Measurements from ENCODE around the gene ARAP3. TPM values are rescaled to one million over a fixed set of nuclear protein-coding genes. Genes with fewer than 3 reads are reported as not detected.

Gene ARAP3
- total and polyA plus RNA-seq, 9 of the 15 experiments (the other 6 are each of a cell fraction or from before 2014, with no cell fraction given), result 0.83 to 25.7 (median 6.4) TPM

DNA sequence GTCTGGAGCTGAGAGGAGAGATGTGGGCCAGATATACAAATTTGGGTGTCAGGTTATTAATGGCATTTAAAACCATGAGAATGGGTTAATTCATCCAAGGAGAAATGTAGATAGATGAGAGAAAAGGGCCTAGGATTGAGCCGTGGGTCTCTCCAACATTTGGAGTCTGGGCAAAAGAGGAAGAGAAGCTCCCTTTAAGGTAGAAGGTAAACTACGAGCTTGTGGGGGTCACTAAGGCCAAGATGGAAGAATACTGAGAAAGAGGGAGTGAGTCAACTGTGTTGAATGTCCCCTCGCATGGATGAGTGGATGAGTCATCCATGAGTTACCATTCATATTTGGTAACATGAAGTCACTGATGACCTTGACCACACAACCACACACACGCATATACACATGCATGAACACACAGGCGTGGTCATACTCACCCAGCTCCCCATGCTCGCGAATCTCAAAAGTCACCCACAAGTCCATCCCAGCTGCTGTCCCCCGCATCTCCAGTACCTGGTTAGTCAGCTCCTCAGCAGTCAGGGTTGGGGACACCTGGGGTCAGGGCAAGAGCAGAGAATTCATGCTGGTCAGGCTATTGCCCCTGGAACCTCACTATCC is 24.0 kb downstream of the ARAP3 start (continued):
- TF ChIP-seq CREB1 (IDR thresholded peaks at IDR 0.05) (no peak), CREB1 (CRISPR knock-in tag; IDR thresholded peaks at IDR 0.05) (peak; percentile 69; the same call in 1 of the 2 replicates), EGR1 (conservative IDR thresholded peaks at IDR 0.05) (0 out of 2 replicates have a peak, but pooled peaks have one; percentile 12), HDAC3 (IDR thresholded peaks at IDR 0.05; ENCODE audit: borderline replicate concordance, partially characterized antibody) (no peak), PHF20 (IDR thresholded peaks at IDR 0.05; ENCODE audit: partially characterized antibody) (peak; percentile 67), ARID1B (IDR thresholded peaks at IDR 0.05) (peak; percentile 69), ATF1 (CRISPR knock-in tag; IDR thresholded peaks at IDR 0.05) (no peak), ATF1 (tag; IDR thresholded peaks at IDR 0.05) (peak; percentile 35), SIRT6 (IDR thresholded peaks at IDR 0.05; ENCODE audit: low read depth, low read length) (no peak), ESRRA (IDR thresholded peaks at IDR 0.05; ENCODE audit: borderline replicate concordance, low read depth) (peak; percentile 75), ZBTB8A (IDR thresholded peaks at IDR 0.05; ENCODE audit: partially characterized antibody) (no peak), LCOR (CRISPR knock-in tag; IDR thresholded peaks at IDR 0.05) (0 out of 2 replicates have a peak, but pooled peaks have one; percentile 32), DMBX1 (CRISPR knock-in tag; IDR thresholded peaks at IDR 0.05; ENCODE audit: borderline replicate concordance) (no peak), ATF7 (IDR thresholded peaks at IDR 0.05) (peak; percentile 55; the same call in 1 of the 2 replicates), CBX3 (IDR thresholded peaks at IDR 0.05; ENCODE audit: borderline replicate concordance in 1 of 2, low read length in 2 of 2) (peak in 1 of 2 experiments; percentile 19; a peak in 1 of 3 replicates), FOXK2 (conservative IDR thresholded peaks at IDR 0.05 in 1 of 2, IDR thresholded peaks at IDR 0.05 in 1 of 2; ENCODE audit: low read depth in 2 of 2) (peak in 1 of 2 experiments; percentile 15; a peak in 1 of 4 replicates), SRSF3 (IDR thresholded peaks at IDR 0.05; ENCODE audit: insufficient read depth, low read length) (no peak), NBN (IDR thresholded peaks at IDR 0.05; ENCODE audit: low read depth) (no peak)
- TF ChIP-seq, protein P1, sequence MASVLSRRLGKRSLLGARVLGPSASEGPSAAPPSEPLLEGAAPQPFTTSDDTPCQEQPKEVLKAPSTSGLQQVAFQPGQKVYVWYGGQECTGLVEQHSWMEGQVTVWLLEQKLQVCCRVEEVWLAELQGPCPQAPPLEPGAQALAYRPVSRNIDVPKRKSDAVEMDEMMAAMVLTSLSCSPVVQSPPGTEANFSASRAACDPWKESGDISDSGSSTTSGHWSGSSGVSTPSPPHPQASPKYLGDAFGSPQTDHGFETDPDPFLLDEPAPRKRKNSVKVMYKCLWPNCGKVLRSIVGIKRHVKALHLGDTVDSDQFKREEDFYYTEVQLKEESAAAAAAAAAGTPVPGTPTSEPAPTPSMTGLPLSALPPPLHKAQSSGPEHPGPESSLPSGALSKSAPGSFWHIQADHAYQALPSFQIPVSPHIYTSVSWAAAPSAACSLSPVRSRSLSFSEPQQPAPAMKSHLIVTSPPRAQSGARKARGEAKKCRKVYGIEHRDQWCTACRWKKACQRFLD (CRISPR knock-in tag; IDR thresholded peaks at IDR 0.05), result no peak
- TF ChIP-seq, protein P2, sequence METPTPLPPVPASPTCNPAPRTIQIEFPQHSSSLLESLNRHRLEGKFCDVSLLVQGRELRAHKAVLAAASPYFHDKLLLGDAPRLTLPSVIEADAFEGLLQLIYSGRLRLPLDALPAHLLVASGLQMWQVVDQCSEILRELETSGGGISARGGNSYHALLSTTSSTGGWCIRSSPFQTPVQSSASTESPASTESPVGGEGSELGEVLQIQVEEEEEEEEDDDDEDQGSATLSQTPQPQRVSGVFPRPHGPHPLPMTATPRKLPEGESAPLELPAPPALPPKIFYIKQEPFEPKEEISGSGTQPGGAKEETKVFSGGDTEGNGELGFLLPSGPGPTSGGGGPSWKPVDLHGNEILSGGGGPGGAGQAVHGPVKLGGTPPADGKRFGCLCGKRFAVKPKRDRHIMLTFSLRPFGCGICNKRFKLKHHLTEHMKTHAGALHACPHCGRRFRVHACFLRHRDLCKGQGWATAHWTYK (CRISPR knock-in tag; IDR thresholded peaks at IDR 0.05), result no peak
- TF ChIP-seq, protein P3, sequence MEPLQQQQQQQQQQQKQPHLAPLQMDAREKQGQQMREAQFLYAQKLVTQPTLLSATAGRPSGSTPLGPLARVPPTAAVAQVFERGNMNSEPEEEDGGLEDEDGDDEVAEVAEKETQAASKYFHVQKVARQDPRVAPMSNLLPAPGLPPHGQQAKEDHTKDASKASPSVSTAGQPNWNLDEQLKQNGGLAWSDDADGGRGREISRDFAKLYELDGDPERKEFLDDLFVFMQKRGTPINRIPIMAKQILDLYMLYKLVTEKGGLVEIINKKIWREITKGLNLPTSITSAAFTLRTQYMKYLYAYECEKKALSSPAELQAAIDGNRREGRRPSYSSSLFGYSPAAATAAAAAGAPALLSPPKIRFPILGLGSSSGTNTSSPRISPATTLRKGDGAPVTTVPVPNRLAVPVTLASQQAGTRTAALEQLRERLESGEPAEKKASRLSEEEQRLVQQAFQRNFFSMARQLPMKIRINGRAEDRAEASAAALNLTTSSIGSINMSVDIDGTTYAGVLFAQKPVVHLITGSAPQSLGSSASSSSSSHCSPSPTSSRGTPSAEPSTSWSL (CRISPR knock-in tag; IDR thresholded peaks at IDR 0.05; ENCODE audit: borderline replicate concordance), result no peak
- TF ChIP-seq, protein P4, sequence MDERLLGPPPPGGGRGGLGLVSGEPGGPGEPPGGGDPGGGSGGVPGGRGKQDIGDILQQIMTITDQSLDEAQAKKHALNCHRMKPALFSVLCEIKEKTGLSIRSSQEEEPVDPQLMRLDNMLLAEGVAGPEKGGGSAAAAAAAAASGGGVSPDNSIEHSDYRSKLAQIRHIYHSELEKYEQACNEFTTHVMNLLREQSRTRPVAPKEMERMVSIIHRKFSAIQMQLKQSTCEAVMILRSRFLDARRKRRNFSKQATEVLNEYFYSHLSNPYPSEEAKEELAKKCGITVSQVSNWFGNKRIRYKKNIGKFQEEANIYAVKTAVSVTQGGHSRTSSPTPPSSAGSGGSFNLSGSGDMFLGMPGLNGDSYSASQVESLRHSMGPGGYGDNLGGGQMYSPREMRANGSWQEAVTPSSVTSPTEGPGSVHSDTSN (CRISPR knock-in tag; IDR thresholded peaks at IDR 0.05; ENCODE audit: low read depth), result no peak
- TF ChIP-seq, protein P4 (tag; conservative IDR thresholded peaks at IDR 0.05; ENCODE audit: low read depth), result no peak

Data from K562 (cell line).